ENCODE data around the gene ACOT9.
"Not testable (repeated sequence)": the region's sequence is repeated elsewhere in the genome, so short reads cannot be mapped to it uniquely, and the experiment has no call there.

ACOT9 gene

GRCh38 chrX:23776363-23776762 is 33.3 kb upstream of the ACOT9 start:
- H3K27ac ChIP-seq = no peak overlapping the region
- TF ChIP-seq CTCF (conservative IDR thresholded peaks at IDR 0.05) (no peak), ZFX (IDR thresholded peaks at IDR 0.05) (no peak)

GRCh38 chrX:23773601-23774175 is 30.6 kb upstream of the ACOT9 start:
- H3K27ac ChIP-seq = no peak overlapping the region
- TF ChIP-seq CTCF (conservative IDR thresholded peaks at IDR 0.05) (no peak), ZFX (IDR thresholded peaks at IDR 0.05) (no peak)

GRCh38 chrX:23771086-23771485 is 28.0 kb upstream of the ACOT9 start:
- not testable (repeated sequence) for H3K27ac ChIP-seq

GRCh38 chrX:23770142-23770541 is 27.1 kb upstream of the ACOT9 start:
- no peak for TF ChIP-seq CTCF (conservative IDR thresholded peaks at IDR 0.05)
- no peak for TF ChIP-seq ZFX (IDR thresholded peaks at IDR 0.05)
- H3K27ac ChIP-seq = no peak overlapping the region

GRCh38 chrX:23766650-23767551 is 23.8 kb upstream of the ACOT9 start:
- no peak for TF ChIP-seq CTCF (conservative IDR thresholded peaks at IDR 0.05)
- no peak for TF ChIP-seq ZFX (IDR thresholded peaks at IDR 0.05)
- H3K27ac ChIP-seq = no peak overlapping the region

GRCh38 chrX:23765868-23766267 is 22.8 kb upstream of the ACOT9 start:
- TF ChIP-seq ZFX (IDR thresholded peaks at IDR 0.05) = no peak
- no peak for TF ChIP-seq CTCF (conservative IDR thresholded peaks at IDR 0.05)

GRCh38 chrX:23765449-23765848 is 22.4 kb upstream of the ACOT9 start:
- TF ChIP-seq ZFX (IDR thresholded peaks at IDR 0.05) = no peak
- no peak for TF ChIP-seq CTCF (conservative IDR thresholded peaks at IDR 0.05)
- H3K27ac ChIP-seq = no peak overlapping the region

More at GRCh38 chrX:23765868-23766267, 22.8 kb upstream of the ACOT9 start:
- H3K27ac ChIP-seq = no peak overlapping the region

Measured in C4-2B (cell line).